IMR-90 (cell line): ENCODE data around the gene NCBP2L.

Source experiments
- BHLHE40 ChIP-seq: fragments of 150-350 bp; IDR thresholded peaks from 2 replicates; pipeline ENCODE4 v1.6.1; 2016; ENCODE audit warnings: mild to moderate bottlenecking, low read depth, low read length
- CEBPB ChIP-seq: IDR thresholded peaks from 2 replicates; pipeline ENCODE4 v1.6.1; 2012; ENCODE audit warnings: low read depth, low read length, improper control_type of control experiment
- CHD1 ChIP-seq: IDR thresholded peaks from 2 replicates; pipeline ENCODE4 v1.6.1; 2012; ENCODE audit warnings: low read depth, low read length, improper control_type of control experiment
- CTCF ChIP-seq: conservative IDR thresholded peaks from 2 replicates; pipeline ENCODE4 v1.5.1; 2012; ENCODE audit warnings: mild to moderate bottlenecking, low read depth, low read length, improper control_type of control experiment
- MAFK ChIP-seq: IDR thresholded peaks from 2 replicates; pipeline ENCODE4 v1.6.1; 2012; ENCODE audit warnings: low read depth, low read length, improper control_type of control experiment
- MAZ ChIP-seq: IDR thresholded peaks from 2 replicates; pipeline ENCODE4 v1.6.1; 2012; ENCODE audit warnings: low read depth, mild to moderate bottlenecking, low read length, improper control_type of control experiment, moderate library complexity, borderline replicate concordance
- MXI1 ChIP-seq: IDR thresholded peaks from 2 replicates; pipeline ENCODE4 v1.6.1; 2012; ENCODE audit warnings: low read depth, mild to moderate bottlenecking, low read length, moderate library complexity, borderline replicate concordance
- POLR2A ChIP-seq: IDR thresholded peaks from 2 replicates; pipeline ENCODE4 v1.6.1; 2012; ENCODE audit warnings: mild to moderate bottlenecking, low read depth, low read length
- RAD21 ChIP-seq: IDR thresholded peaks from 2 replicates; pipeline ENCODE4 v1.6.1; 2012; ENCODE audit warnings: low read length, improper control_type of control experiment
- RCOR1 ChIP-seq: IDR thresholded peaks from 2 replicates; pipeline ENCODE4 v1.6.1; 2012; ENCODE audit warnings: mild to moderate bottlenecking, low read length, improper control_type of control experiment; ENCODE audit not compliant: insufficient replicate concordance
- USF2 ChIP-seq: fragments of 150-350 bp; IDR thresholded peaks from 2 replicates; pipeline ENCODE4 v1.6.1; 2017; ENCODE audit warnings: mild to moderate bottlenecking, antibody characterized with exemption, low read length, low read depth

GRCh38 chrX:107730298-107730655, 47.3 kb upstream of the NCBP2L start:
- TF ChIP-seq CTCF (no peak), POLR2A (no peak), RAD21 (no peak), BHLHE40 (no peak), CHD1 (no peak), MAFK (no peak), RCOR1 (no peak), MAZ (no peak), MXI1 (no peak), USF2 (no peak), CEBPB (no peak)
